HepG2 (cell line): ENCODE measurements around the gene ABHD2. TPM values are rescaled to one million over a fixed set of nuclear protein-coding genes. Genes with fewer than 3 reads are reported as not detected.
A peak's percentile ranks its signal among the peaks of the same experiment; 100 is the strongest.

Source experiments
- CBX1 ChIP-seq: IDR thresholded peaks from one replicate; pipeline ENCODE4 v1.6.1; 2016; ENCODE audit warnings: antibody characterized with exemption, low read depth
- GABPB1 ChIP-seq: IDR thresholded peaks from 2 replicates; pipeline ENCODE4 v1.6.1; 2016; ENCODE audit warnings: mild to moderate bottlenecking, missing genetic modification reagents, moderate library complexity, missing compliant biosample characterization
- HDAC2 ChIP-seq: sonication (generic); formaldehyde crosslinking; IDR thresholded peaks from 2 replicates; pipeline ENCODE4 v1.4.0; 2020; ENCODE audit warnings: missing genetic modification reagents
- HOXA5 ChIP-seq: sonication (generic); formaldehyde crosslinking; IDR thresholded peaks from 2 replicates; pipeline ENCODE4 v1.4.0; 2020; ENCODE audit warnings: missing genetic modification reagents
- IRF9 ChIP-seq: sonication (generic); formaldehyde crosslinking; IDR thresholded peaks from 2 replicates; pipeline ENCODE4 v1.8.0; 2022; ENCODE audit warnings: missing genetic modification reagents, mild to moderate bottlenecking, borderline replicate concordance
- KDM5B ChIP-seq: sonication (generic); formaldehyde crosslinking; IDR thresholded peaks from 2 replicates; pipeline ENCODE4 v1.4.0; 2020; ENCODE audit warnings: missing genetic modification reagents, mild to moderate bottlenecking, borderline replicate concordance
- KLF6 ChIP-seq: IDR thresholded peaks from 2 replicates; pipeline ENCODE4 v1.8.0; 2016; ENCODE audit warnings: missing biosample characterization, missing genetic modification reagents
- MAF1 ChIP-seq: sonication (generic); formaldehyde crosslinking; IDR thresholded peaks from 2 replicates; pipeline ENCODE4 v1.5.0; 2020; ENCODE audit warnings: missing genetic modification reagents, borderline replicate concordance
- NFATC3 ChIP-seq: sonication (generic); formaldehyde crosslinking; IDR thresholded peaks from 2 replicates; pipeline ENCODE4 v1.5.1; 2020; ENCODE audit warnings: mild to moderate bottlenecking, missing genetic modification reagents
- ZBTB40 ChIP-seq, 2 experiments: fragments of 450-650 bp in 1 of 2; sonication (generic) in 1 of 2; formaldehyde crosslinking in 1 of 2; IDR thresholded peaks; 2 replicates each; pipeline versions ENCODE4 v1.6.1 to v1.8.0; 2016 to 2022; ENCODE audit warnings: antibody characterized with exemption in 1 of 2, mild to moderate bottlenecking in 1 of 2, missing genetic modification reagents in 1 of 2
- ZMYM4 ChIP-seq: sonication (generic); formaldehyde crosslinking; IDR thresholded peaks from 2 replicates; pipeline ENCODE4 v1.8.1; 2023; ENCODE audit warnings: mild to moderate bottlenecking, missing genetic modification reagents
- ZNF20 ChIP-seq: sonication (generic); formaldehyde crosslinking; IDR thresholded peaks from 2 replicates; pipeline ENCODE4 v1.4.0; 2020; ENCODE audit warnings: mild to moderate bottlenecking, moderate library complexity, missing genetic modification reagents
- ZNF280D ChIP-seq: sonication (generic); formaldehyde crosslinking; IDR thresholded peaks from 2 replicates; pipeline ENCODE4 v1.5.1; 2020; ENCODE audit warnings: mild to moderate bottlenecking, missing genetic modification reagents
- ZNF430 ChIP-seq: sonication (generic); formaldehyde crosslinking; IDR thresholded peaks from 2 replicates; pipeline ENCODE4 v1.9.0; 2021; ENCODE audit warnings: mild to moderate bottlenecking, missing genetic modification reagents
- polyA plus RNA-seq, 8 experiments: library from polyadenylated mRNA; depleted of rRNA in 3 of 8; stranded (reverse) in 7 of 8; unstranded in 1 of 8; fragments of >200 nt; fragmentation: Illumina TruSeq in 4 of 8; extraction: Trizol in 4 of 8; gene quantifications; 2 replicates each; pipeline versions ENCODE4 v1.2.1 to v1.2.3, GENCODE V29; 2011 to 2016; ENCODE audit warnings: low read depth in 4 of 8, missing spikeins in 1 of 8, mixed read lengths in 1 of 8; ENCODE audit not compliant: insufficient read depth in 1 of 8
- total RNA-seq, 5 experiments: library from RNA; depleted of rRNA; stranded (reverse); fragments of >200 nt; fragmentation: Illumina TruSeq; extraction: Trizol; gene quantifications; 2 replicates each; pipeline ENCODE4 v1.2.3, GENCODE V29; 2016; ENCODE audit warnings: low read depth in 1 of 5

ABHD2 gene
- total and polyA plus RNA-seq, 2 of the 13 experiments (the other 11 are each of a cell fraction or from before 2014, with no cell fraction given): 14.8 to 22.4 TPM

GRCh38 chr15:89128320-89129122, 40.3 kb downstream of the ABHD2 start (continued):
- TF ChIP-seq ZBTB40 (IDR thresholded peaks at IDR 0.05) (no peak), ZBTB40 (CRISPR knock-in tag; IDR thresholded peaks at IDR 0.05) (no peak), NFATC3 (CRISPR knock-in tag) (no peak), ZNF280D (CRISPR knock-in tag) (no peak), KLF6 (no peak), HOXA5 (CRISPR knock-in tag) (no peak), ZNF20 (CRISPR knock-in tag) (no peak), ZMYM4 (peak; percentile 50; the same call in 1 of the 2 replicates), HDAC2 (peak; percentile 23; the same call in 1 of the 2 replicates), GABPB1 (CRISPR knock-in tag) (no peak), KDM5B (CRISPR knock-in tag) (no peak; the same call in 1 of the 2 replicates), MAF1 (CRISPR knock-in tag) (no peak), ZNF430 (CRISPR knock-in tag) (no peak), CBX1 (no peak), IRF9 (no peak)
